HepG2 (cell line): Measurements from ENCODE around the gene TCFL5. TPM values are rescaled to one million over a fixed set of nuclear protein-coding genes. Genes with fewer than 3 reads are reported as not detected.

Experiments used
- ERF ChIP-seq: IDR thresholded peaks from 2 replicates; pipeline ENCODE4 v1.6.1; 2018; ENCODE audit warnings: missing biosample characterization, missing genetic modification reagents
- FOSL1 ChIP-seq: sonication (generic); formaldehyde crosslinking; IDR thresholded peaks from 2 replicates; pipeline ENCODE4 v1.9.0; 2021; ENCODE audit warnings: missing genetic modification reagents, borderline replicate concordance
- GZF1 ChIP-seq: sonication (generic); formaldehyde crosslinking; IDR thresholded peaks from 2 replicates; pipeline ENCODE4 v1.5.1; 2020; ENCODE audit warnings: mild to moderate bottlenecking, missing genetic modification reagents
- HES4 ChIP-seq: sonication (generic); formaldehyde crosslinking; IDR thresholded peaks from 2 replicates; pipeline ENCODE4 v1.9.0; 2021; ENCODE audit warnings: mild to moderate bottlenecking, missing genetic modification reagents, borderline replicate concordance
- HOXA9 ChIP-seq: sonication (generic); formaldehyde crosslinking; IDR thresholded peaks from 2 replicates; pipeline ENCODE4 v1.8.1; 2022; ENCODE audit warnings: missing genetic modification reagents, mild to moderate bottlenecking, moderate library complexity, borderline replicate concordance
- KDM6A ChIP-seq: IDR thresholded peaks from 2 replicates; pipeline ENCODE4 v1.6.1; 2016; ENCODE audit warnings: low read depth
- MIXL1 ChIP-seq: IDR thresholded peaks from 2 replicates; pipeline ENCODE4 v1.6.1; 2016
- NR2F1 ChIP-seq, 2 experiments: fragments of 450-650 bp in 1 of 2; formaldehyde crosslinking in 1 of 2; IDR thresholded peaks; 2 replicates each; pipeline versions ENCODE4 v1.5.0 to v1.6.1; 2016 to 2020; ENCODE audit warnings: mild to moderate bottlenecking in 1 of 2, missing compliant biosample characterization in 1 of 2, missing genetic modification reagents in 1 of 2, moderate library complexity in 1 of 2
- POLR2AphosphoS5 ChIP-seq: IDR thresholded peaks from 2 replicates; pipeline ENCODE4 v1.6.1; 2012; ENCODE audit warnings: low read depth, low read length
- REPIN1 ChIP-seq: sonication (generic); formaldehyde crosslinking; IDR thresholded peaks from 2 replicates; pipeline ENCODE4 v1.8.0; 2022; ENCODE audit warnings: missing genetic modification reagents, low read depth, mild to moderate bottlenecking, borderline replicate concordance
- RFXAP ChIP-seq: sonication (generic); formaldehyde crosslinking; IDR thresholded peaks from 2 replicates; pipeline ENCODE4 v1.4.0; 2020; ENCODE audit warnings: missing genetic modification reagents, borderline replicate concordance
- SETDB1 ChIP-seq: sonication (generic); formaldehyde crosslinking; IDR thresholded peaks from 2 replicates; pipeline ENCODE4 v1.5.1; 2020; ENCODE audit warnings: missing genetic modification reagents, mild to moderate bottlenecking, borderline replicate concordance
- SP1 ChIP-seq, 2 experiments: fragments of 450-650 bp in 1 of 2; sonication (generic) in 1 of 2; formaldehyde crosslinking in 1 of 2; IDR thresholded peaks; 2 replicates each; pipeline versions ENCODE4 v1.4.0 to v1.6.1; 2016 to 2020; ENCODE audit warnings: missing genetic modification reagents in 1 of 2
- ZIK1 ChIP-seq: sonication (generic); formaldehyde crosslinking; IDR thresholded peaks from 2 replicates; pipeline ENCODE4 v1.5.0; 2020; ENCODE audit warnings: mild to moderate bottlenecking, low read depth, missing genetic modification reagents, borderline replicate concordance
- ZNF253 ChIP-seq: sonication (generic); formaldehyde crosslinking; IDR thresholded peaks from 2 replicates; pipeline ENCODE4 v1.8.0; 2022; ENCODE audit warnings: mild to moderate bottlenecking, missing genetic modification reagents, borderline replicate concordance
- ZNF33A ChIP-seq: sonication (generic); formaldehyde crosslinking; IDR thresholded peaks from 2 replicates; pipeline ENCODE4 v1.5.1; 2020; ENCODE audit warnings: missing genetic modification reagents, mild to moderate bottlenecking, moderate library complexity, borderline replicate concordance
- polyA plus RNA-seq, 8 experiments: library from polyadenylated mRNA; depleted of rRNA in 3 of 8; stranded (reverse) in 7 of 8; unstranded in 1 of 8; fragments of >200 nt; fragmentation: Illumina TruSeq in 4 of 8; extraction: Trizol in 4 of 8; gene quantifications; 2 replicates each; pipeline versions ENCODE4 v1.2.1 to v1.2.3, GENCODE V29; 2011 to 2016; ENCODE audit warnings: low read depth in 4 of 8, missing spikeins in 1 of 8, mixed read lengths in 1 of 8; ENCODE audit not compliant: insufficient read depth in 1 of 8
- total RNA-seq, 5 experiments: library from RNA; depleted of rRNA; stranded (reverse); fragments of >200 nt; fragmentation: Illumina TruSeq; extraction: Trizol; gene quantifications; 2 replicates each; pipeline ENCODE4 v1.2.3, GENCODE V29; 2016; ENCODE audit warnings: low read depth in 1 of 5
- TF ChIP-seq, protein P1 (sequence below): sonication (generic); formaldehyde crosslinking; IDR thresholded peaks from 2 replicates; pipeline ENCODE4 v1.5.0; 2020; ENCODE audit warnings: mild to moderate bottlenecking, missing genetic modification reagents, borderline replicate concordance
- TF ChIP-seq, protein P2 (sequence below): sonication (generic); formaldehyde crosslinking; IDR thresholded peaks from 2 replicates; pipeline ENCODE4 v1.8.0; 2022; ENCODE audit warnings: mild to moderate bottlenecking, missing genetic modification reagents, borderline replicate concordance
- TF ChIP-seq, protein P3 (sequence below): sonication (generic); formaldehyde crosslinking; IDR thresholded peaks from 2 replicates; pipeline ENCODE4 v1.9.0; 2021; ENCODE audit warnings: missing genetic modification reagents, mild to moderate bottlenecking, borderline replicate concordance
- TF ChIP-seq, protein P4 (sequence below): sonication (generic); formaldehyde crosslinking; IDR thresholded peaks from 2 replicates; pipeline ENCODE4 v1.4.0; 2020; ENCODE audit warnings: missing genetic modification reagents, borderline replicate concordance

TCFL5 gene
- total and polyA plus RNA-seq, 2 of the 13 experiments (the other 11 are each of a cell fraction or from before 2014, with no cell fraction given), result 14.8 to 20.0 TPM

DNA sequence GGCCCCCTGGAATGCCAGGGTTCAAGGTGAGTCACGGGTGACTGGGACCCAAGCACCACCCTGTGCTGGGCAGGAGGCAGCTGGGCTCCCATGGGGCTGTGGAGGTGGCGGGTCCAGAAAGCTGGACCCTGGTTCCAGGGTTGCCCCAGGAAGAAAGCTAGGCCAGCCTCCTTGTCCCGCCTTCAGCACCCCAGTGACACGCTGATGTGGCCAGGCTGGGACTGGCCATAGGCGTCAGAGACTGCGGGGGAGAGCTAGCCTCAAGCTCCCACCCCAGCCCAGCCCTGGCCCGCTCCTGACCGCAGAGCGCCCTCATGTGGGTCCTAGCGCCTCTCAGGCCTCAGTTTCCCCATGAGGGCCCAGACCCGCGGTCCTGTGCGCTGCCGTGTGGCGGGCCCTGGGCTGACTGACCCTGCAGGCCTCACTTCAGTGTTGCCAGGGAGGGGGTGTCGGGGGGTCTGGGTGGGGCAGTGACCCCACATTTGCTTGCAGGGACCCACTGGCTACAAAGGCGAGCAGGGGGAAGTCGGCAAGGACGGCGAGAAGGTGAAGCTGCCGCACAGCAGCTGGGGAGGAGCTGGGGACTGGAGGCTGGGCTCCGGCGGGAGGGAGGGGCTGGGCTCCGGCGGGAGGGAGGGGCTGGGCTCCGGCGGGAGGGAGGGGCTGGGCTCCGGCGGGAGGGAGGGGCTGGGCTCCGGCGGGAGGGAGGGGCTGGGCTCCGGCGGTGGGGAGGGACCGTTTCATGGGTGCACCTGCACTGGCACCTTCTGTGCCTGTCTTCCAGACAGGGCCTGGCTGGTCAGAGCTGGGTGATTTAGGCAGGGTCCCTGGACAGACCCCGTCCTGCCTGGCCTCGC lies 36.9 kb downstream of the TCFL5 start (continued):
- no peak for TF ChIP-seq ZNF33A (CRISPR knock-in tag)
- no peak for TF ChIP-seq SP1 (IDR thresholded peaks at IDR 0.05)
- no peak; the same call in 1 of the 2 replicates for TF ChIP-seq SP1 (CRISPR knock-in tag; IDR thresholded peaks at IDR 0.05)
- no peak for TF ChIP-seq GZF1 (CRISPR knock-in tag)
- 0 out of 2 replicates have a peak, but pooled peaks have one; percentile 43 for TF ChIP-seq POLR2AphosphoS5
- TF ChIP-seq, protein P1, sequence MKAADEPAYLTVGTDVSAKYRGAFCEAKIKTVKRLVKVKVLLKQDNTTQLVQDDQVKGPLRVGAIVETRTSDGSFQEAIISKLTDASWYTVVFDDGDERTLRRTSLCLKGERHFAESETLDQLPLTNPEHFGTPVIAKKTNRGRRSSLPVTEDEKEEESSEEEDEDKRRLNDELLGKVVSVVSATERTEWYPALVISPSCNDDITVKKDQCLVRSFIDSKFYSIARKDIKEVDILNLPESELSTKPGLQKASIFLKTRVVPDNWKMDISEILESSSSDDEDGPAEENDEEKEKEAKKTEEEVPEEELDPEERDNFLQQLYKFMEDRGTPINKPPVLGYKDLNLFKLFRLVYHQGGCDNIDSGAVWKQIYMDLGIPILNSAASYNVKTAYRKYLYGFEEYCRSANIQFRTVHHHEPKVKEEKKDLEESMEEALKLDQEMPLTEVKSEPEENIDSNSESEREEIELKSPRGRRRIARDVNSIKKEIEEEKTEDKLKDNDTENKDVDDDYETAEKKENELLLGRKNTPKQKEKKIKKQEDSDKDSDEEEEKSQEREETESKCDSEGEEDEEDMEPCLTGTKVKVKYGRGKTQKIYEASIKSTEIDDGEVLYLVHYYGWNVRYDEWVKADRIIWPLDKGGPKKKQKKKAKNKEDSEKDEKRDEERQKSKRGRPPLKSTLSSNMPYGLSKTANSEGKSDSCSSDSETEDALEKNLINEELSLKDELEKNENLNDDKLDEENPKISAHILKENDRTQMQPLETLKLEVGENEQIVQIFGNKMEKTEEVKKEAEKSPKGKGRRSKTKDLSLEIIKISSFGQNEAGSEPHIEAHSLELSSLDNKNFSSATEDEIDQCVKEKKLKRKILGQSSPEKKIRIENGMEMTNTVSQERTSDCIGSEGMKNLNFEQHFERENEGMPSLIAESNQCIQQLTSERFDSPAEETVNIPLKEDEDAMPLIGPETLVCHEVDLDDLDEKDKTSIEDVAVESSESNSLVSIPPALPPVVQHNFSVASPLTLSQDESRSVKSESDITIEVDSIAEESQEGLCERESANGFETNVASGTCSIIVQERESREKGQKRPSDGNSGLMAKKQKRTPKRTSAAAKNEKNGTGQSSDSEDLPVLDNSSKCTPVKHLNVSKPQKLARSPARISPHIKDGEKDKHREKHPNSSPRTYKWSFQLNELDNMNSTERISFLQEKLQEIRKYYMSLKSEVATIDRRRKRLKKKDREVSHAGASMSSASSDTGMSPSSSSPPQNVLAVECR (CRISPR knock-in tag), result peak; percentile 59
- TF ChIP-seq RFXAP (CRISPR knock-in tag), result no peak
- no peak for TF ChIP-seq HOXA9 (CRISPR knock-in tag)
- TF ChIP-seq KDM6A (CRISPR knock-in tag), result no peak
- TF ChIP-seq HES4 (CRISPR knock-in tag), result peak; percentile 68; the same call in 1 of the 2 replicates
- TF ChIP-seq REPIN1 (CRISPR knock-in tag), result no peak
- 0 out of 4 replicates have a peak, but pooled peaks of 1 of the 2 experiments have one; percentile 15 for TF ChIP-seq NR2F1 (CRISPR knock-in tag; IDR thresholded peaks at IDR 0.05)
- 0 out of 2 replicates have a peak, but pooled peaks have one; percentile 43 for TF ChIP-seq FOSL1
- no peak for TF ChIP-seq SETDB1 (CRISPR knock-in tag)
- TF ChIP-seq, protein P2, sequence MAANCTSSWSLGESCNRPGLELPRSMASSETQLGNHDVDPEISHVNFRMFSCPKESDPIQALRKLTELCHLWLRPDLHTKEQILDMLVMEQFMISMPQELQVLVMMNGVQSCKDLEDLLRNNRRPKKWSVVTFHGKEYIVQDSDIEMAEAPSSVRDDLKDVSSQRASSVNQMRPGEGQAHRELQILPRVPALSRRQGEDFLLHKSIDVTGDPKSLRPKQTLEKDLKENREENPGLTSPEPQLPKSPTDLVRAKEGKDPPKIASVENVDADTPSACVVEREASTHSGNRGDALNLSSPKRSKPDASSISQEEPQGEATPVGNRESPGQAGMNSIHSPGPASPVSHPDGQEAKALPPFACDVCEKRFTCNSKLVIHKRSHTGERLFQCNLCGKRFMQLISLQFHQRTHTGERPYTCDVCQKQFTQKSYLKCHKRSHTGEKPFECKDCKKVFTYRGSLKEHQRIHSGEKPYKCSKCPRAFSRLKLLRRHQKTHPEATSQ (CRISPR knock-in tag), result no peak
- TF ChIP-seq, protein P3, sequence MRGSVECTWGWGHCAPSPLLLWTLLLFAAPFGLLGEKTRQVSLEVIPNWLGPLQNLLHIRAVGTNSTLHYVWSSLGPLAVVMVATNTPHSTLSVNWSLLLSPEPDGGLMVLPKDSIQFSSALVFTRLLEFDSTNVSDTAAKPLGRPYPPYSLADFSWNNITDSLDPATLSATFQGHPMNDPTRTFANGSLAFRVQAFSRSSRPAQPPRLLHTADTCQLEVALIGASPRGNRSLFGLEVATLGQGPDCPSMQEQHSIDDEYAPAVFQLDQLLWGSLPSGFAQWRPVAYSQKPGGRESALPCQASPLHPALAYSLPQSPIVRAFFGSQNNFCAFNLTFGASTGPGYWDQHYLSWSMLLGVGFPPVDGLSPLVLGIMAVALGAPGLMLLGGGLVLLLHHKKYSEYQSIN, result no peak
- no peak for TF ChIP-seq ZNF253 (CRISPR knock-in tag)
- TF ChIP-seq ZIK1 (CRISPR knock-in tag), result no peak
- TF ChIP-seq ERF (CRISPR knock-in tag), result no peak
- TF ChIP-seq, protein P4, sequence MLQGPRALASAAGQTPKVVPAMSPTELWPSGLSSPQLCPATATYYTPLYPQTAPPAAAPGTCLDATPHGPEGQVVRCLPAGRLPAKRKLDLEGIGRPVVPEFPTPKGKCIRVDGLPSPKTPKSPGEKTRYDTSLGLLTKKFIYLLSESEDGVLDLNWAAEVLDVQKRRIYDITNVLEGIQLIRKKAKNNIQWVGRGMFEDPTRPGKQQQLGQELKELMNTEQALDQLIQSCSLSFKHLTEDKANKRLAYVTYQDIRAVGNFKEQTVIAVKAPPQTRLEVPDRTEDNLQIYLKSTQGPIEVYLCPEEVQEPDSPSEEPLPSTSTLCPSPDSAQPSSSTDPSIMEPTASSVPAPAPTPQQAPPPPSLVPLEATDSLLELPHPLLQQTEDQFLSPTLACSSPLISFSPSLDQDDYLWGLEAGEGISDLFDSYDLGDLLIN (CRISPR knock-in tag), result no peak
- no peak for TF ChIP-seq MIXL1 (CRISPR knock-in tag)
